GM12878 (cell line): ENCODE data around the gene CENATAC. TPM values are rescaled to one million over a fixed set of nuclear protein-coding genes. Genes with fewer than 3 reads are reported as not detected.
A peak's percentile ranks its signal among the peaks of the same experiment; 100 is the strongest.

Source experiments
- BACH1 ChIP-seq: fragments of 450-650 bp; IDR thresholded peaks from 2 replicates; pipeline ENCODE4 v1.6.1; 2017; ENCODE audit warnings: mild to moderate bottlenecking, borderline replicate concordance
- EP300 ChIP-seq, 2 experiments: fragments of 150-350 bp in 1 of 2; IDR thresholded peaks; 2 replicates each; pipeline ENCODE4 v1.6.1; 2011 to 2012; ENCODE audit warnings: low read depth in 2 of 2, low read length in 2 of 2, borderline replicate concordance in 1 of 2, improper control_type of control experiment in 1 of 2, inconsistent platforms in 1 of 2; ENCODE audit not compliant: control insufficient read depth in 1 of 2
- HCFC1 ChIP-seq: fragments of 150-350 bp; IDR thresholded peaks from 2 replicates; pipeline ENCODE4 v1.6.1; 2014; ENCODE audit warnings: low read length
- HDGF ChIP-seq: fragments of 450-650 bp; IDR thresholded peaks from 2 replicates; pipeline ENCODE4 v1.6.1; 2016; ENCODE audit warnings: antibody characterized with exemption
- IKZF1 ChIP-seq: fragments of 450-650 bp; conservative IDR thresholded peaks from 2 replicates; pipeline ENCODE4 v1.6.1; 2017; ENCODE audit warnings: antibody characterized with exemption, mild to moderate bottlenecking
- MXI1 ChIP-seq: fragments of 150-350 bp; IDR thresholded peaks from 2 replicates; pipeline ENCODE4 v1.6.1; 2011; ENCODE audit warnings: low read depth, mild to moderate bottlenecking, inconsistent platforms, low read length, improper control_type of control experiment
- NFYA ChIP-seq: IDR thresholded peaks from 2 replicates; pipeline ENCODE4 v1.6.1; 2011; ENCODE audit warnings: low read depth, mild to moderate bottlenecking, low read length, improper control_type of control experiment, borderline replicate concordance
- PAX8 ChIP-seq: fragments of 450-650 bp; IDR thresholded peaks from 2 replicates; pipeline ENCODE4 v1.6.1; 2017; ENCODE audit warnings: mild to moderate bottlenecking, moderate library complexity
- PML ChIP-seq: IDR thresholded peaks from 2 replicates; pipeline ENCODE4 v1.6.1; 2012; ENCODE audit warnings: low read length, inconsistent platforms
- POLR2A ChIP-seq: IDR thresholded peaks from 2 replicates; pipeline ENCODE4 v1.6.1; 2011; ENCODE audit warnings: low read depth, mild to moderate bottlenecking, low read length
- RB1 ChIP-seq: fragments of 450-650 bp; formaldehyde crosslinking; IDR thresholded peaks from 2 replicates; pipeline ENCODE4 v1.6.1; 2017; ENCODE audit warnings: mild to moderate bottlenecking, borderline replicate concordance
- RBBP5 ChIP-seq: fragments of 200-600 bp; sonication (generic); conservative IDR thresholded peaks from 2 replicates; pipeline ENCODE4 v1.6.1; 2016
- RCOR1 ChIP-seq: conservative IDR thresholded peaks from 2 replicates; pipeline ENCODE4 v1.6.1; 2012; ENCODE audit warnings: low read depth, low read length, improper control_type of control experiment
- SMAD5 ChIP-seq: IDR thresholded peaks from 2 replicates; pipeline ENCODE4 v1.6.1; 2016; ENCODE audit warnings: antibody characterized with exemption, low read depth
- SREBF1 ChIP-seq: IDR thresholded peaks from 2 replicates; pipeline ENCODE4 v1.6.1; 2012; ENCODE audit warnings: mild to moderate bottlenecking, low read length
- STAT1 ChIP-seq: fragments of 450-650 bp; conservative IDR thresholded peaks from 2 replicates; pipeline ENCODE4 v1.6.1; 2014; ENCODE audit warnings: antibody characterized with exemption, mild to moderate bottlenecking
- TARDBP ChIP-seq: IDR thresholded peaks from 2 replicates; pipeline ENCODE4 v1.6.1; 2016; ENCODE audit warnings: borderline replicate concordance
- TCF7 ChIP-seq: IDR thresholded peaks from 2 replicates; pipeline ENCODE4 v1.6.1; 2014; ENCODE audit warnings: antibody characterized with exemption, borderline replicate concordance
- YBX1 ChIP-seq: fragments of 450-650 bp; IDR thresholded peaks from 2 replicates; pipeline ENCODE4 v1.6.1; 2016; ENCODE audit warnings: antibody characterized with exemption
- YY1 ChIP-seq: IDR thresholded peaks from 2 replicates; pipeline ENCODE4 v1.6.1; 2011; ENCODE audit warnings: low read depth, mild to moderate bottlenecking, low read length
- ZNF217 ChIP-seq: fragments of 450-650 bp; IDR thresholded peaks from 2 replicates; pipeline ENCODE4 v1.6.1; 2017; ENCODE audit warnings: antibody characterized with exemption, mild to moderate bottlenecking
- ZNF274 ChIP-seq: IDR thresholded peaks from one replicate; pipeline ENCODE4 v1.8.0; 2011; ENCODE audit not compliant: insufficient read length, insufficient read depth
- ZSCAN29 ChIP-seq: fragments of 450-650 bp; IDR thresholded peaks from 2 replicates; pipeline ENCODE4 v1.6.1; 2017; ENCODE audit warnings: mild to moderate bottlenecking, moderate library complexity
- polyA plus RNA-seq, 11 experiments: library from polyadenylated mRNA; depleted of rRNA in 4 of 11; unstranded in 6 of 11; stranded (reverse) in 5 of 11; fragments of >200 nt; fragmentation: Nextera tagmentation in 4 of 11; fragmentation: Illumina TruSeq in 1 of 11; extraction: Ambion mirVana in 4 of 11; extraction: Trizol in 1 of 11; gene quantifications; 1 replicate in 1 of 11; 2 replicates in 10 of 11; pipeline versions ENCODE4 v1.2.1 to v1.2.3, GENCODE V29; 2011 to 2016; ENCODE audit warnings: inconsistent platforms in 2 of 11, missing spikeins in 2 of 11, low read depth in 1 of 11
- total RNA-seq, 4 experiments: library from RNA; depleted of rRNA in 3 of 4; stranded (reverse); fragments of >200 nt in 3 of 4; fragmentation: Illumina TruSeq in 1 of 4; extraction: Trizol in 1 of 4; gene quantifications; 2 replicates each; pipeline versions ENCODE4 v1.2.1 to v1.2.3, GENCODE V29; 2013 to 2021
- TF ChIP-seq, protein P1 (sequence below): fragments of 450-650 bp; IDR thresholded peaks from 2 replicates; pipeline ENCODE4 v1.6.1; 2017; ENCODE audit warnings: low read depth, mild to moderate bottlenecking, moderate library complexity
- TF ChIP-seq, protein P2 (sequence below): fragments of 450-650 bp; formaldehyde crosslinking; IDR thresholded peaks from 2 replicates; pipeline ENCODE4 v1.4.0; 2022; ENCODE audit warnings: mild to moderate bottlenecking, moderate library complexity
- TF ChIP-seq, protein P3 (sequence below): fragments of 150-350 bp; IDR thresholded peaks from 2 replicates; pipeline ENCODE4 v1.6.1; 2016; ENCODE audit warnings: low read depth, low read length

CENATAC gene
- total and polyA plus RNA-seq, 10 of the 15 experiments (the other 5 are each of a cell fraction or from before 2014, with no cell fraction given), result 4.8 to 37.1 (median 24.1) TPM

DNA sequence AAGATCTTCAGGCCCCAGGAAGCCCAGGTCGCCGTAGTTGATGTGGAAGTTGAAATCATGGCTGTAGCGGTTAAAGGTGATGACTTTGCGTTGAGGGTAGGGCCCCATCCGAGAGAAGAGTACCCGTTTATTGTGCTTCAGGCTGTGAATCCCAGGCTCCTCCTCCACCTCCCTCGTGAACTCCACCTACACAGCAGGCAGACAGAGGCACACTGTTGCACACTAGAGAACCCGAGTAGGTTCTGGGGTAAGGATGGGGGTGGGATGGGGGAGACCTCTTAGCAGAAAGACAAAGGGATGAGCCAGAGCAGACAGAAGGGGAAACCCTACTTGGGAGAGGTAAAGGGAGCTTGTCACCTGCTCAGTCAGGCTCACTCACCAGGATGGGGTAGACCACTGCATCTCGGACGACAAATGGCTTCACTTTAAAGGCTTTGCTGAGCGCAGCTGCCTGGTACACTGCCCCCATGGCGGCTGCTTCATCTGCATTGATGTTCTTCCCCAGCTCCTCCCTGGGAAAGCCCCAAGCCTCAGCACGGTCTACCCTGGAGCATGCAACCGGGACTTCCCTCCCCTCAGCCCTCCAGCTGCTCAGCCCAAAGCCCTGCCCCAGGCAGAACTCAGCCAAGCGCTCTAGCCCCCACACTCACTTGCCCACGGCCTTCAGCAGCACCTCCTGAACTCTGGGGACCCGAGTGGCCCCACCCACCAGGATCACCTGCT is 53.7 kb downstream of the CENATAC start (continued):
- no peak for TF ChIP-seq ZNF274
- no peak for TF ChIP-seq ZSCAN29
- TF ChIP-seq PML, result no peak
- no peak for TF ChIP-seq HCFC1
- TF ChIP-seq YY1, result peak; percentile 89
- TF ChIP-seq STAT1, result no peak
- TF ChIP-seq TARDBP, result no peak
- no peak for TF ChIP-seq PAX8
- peak; percentile 76; the same call in 1 of the 2 replicates for TF ChIP-seq HDGF
- TF ChIP-seq RBBP5, result no peak
- no peak for TF ChIP-seq MXI1
- no peak for TF ChIP-seq SREBF1
- no peak for TF ChIP-seq EP300 (IDR thresholded peaks at IDR 0.05; ENCODE audit: borderline replicate concordance in 1 of 2, control insufficient read depth in 1 of 2, low read depth in 2 of 2, low read length in 2 of 2)
- TF ChIP-seq TCF7, result no peak
- TF ChIP-seq ZNF217, result no peak
- peak; percentile 73 for TF ChIP-seq POLR2A
- no peak for TF ChIP-seq SMAD5
- TF ChIP-seq, protein P1, sequence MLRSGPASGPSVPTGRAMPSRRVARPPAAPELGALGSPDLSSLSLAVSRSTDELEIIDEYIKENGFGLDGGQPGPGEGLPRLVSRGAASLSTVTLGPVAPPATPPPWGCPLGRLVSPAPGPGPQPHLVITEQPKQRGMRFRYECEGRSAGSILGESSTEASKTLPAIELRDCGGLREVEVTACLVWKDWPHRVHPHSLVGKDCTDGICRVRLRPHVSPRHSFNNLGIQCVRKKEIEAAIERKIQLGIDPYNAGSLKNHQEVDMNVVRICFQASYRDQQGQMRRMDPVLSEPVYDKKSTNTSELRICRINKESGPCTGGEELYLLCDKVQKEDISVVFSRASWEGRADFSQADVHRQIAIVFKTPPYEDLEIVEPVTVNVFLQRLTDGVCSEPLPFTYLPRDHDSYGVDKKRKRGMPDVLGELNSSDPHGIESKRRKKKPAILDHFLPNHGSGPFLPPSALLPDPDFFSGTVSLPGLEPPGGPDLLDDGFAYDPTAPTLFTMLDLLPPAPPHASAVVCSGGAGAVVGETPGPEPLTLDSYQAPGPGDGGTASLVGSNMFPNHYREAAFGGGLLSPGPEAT, result peak; percentile 81
- no peak for TF ChIP-seq YBX1
- TF ChIP-seq, protein P2, sequence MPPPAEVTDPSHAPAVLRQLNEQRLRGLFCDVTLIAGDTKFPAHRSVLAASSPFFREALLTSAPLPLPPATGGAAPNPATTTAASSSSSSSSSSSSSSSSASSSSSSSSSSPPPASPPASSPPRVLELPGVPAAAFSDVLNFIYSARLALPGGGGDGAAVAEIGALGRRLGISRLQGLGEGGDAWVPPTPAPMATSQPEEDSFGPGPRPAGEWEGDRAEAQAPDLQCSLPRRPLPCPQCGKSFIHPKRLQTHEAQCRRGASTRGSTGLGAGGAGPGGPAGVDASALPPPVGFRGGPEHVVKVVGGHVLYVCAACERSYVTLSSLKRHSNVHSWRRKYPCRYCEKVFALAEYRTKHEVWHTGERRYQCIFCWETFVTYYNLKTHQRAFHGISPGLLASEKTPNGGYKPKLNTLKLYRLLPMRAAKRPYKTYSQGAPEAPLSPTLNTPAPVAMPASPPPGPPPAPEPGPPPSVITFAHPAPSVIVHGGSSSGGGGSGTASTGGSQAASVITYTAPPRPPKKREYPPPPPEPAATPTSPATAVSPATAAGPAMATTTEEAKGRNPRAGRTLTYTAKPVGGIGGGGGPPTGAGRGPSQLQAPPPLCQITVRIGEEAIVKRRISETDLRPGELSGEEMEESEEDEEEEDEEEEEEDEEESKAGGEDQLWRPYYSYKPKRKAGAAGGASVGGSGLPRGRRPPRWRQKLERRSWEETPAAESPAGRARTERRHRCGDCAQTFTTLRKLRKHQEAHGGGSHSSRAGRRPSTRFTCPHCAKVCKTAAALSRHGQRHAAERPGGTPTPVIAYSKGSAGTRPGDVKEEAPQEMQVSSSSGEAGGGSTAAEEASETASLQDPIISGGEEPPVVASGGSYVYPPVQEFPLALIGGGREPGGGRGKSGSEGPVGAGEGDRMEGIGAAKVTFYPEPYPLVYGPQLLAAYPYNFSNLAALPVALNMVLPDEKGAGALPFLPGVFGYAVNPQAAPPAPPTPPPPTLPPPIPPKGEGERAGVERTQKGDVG (CRISPR knock-in tag), result no peak
- TF ChIP-seq RB1, result 0 out of 2 replicates have a peak, but pooled peaks have one; percentile 37
- TF ChIP-seq NFYA, result no peak
- no peak for TF ChIP-seq BACH1
- TF ChIP-seq, protein P3, sequence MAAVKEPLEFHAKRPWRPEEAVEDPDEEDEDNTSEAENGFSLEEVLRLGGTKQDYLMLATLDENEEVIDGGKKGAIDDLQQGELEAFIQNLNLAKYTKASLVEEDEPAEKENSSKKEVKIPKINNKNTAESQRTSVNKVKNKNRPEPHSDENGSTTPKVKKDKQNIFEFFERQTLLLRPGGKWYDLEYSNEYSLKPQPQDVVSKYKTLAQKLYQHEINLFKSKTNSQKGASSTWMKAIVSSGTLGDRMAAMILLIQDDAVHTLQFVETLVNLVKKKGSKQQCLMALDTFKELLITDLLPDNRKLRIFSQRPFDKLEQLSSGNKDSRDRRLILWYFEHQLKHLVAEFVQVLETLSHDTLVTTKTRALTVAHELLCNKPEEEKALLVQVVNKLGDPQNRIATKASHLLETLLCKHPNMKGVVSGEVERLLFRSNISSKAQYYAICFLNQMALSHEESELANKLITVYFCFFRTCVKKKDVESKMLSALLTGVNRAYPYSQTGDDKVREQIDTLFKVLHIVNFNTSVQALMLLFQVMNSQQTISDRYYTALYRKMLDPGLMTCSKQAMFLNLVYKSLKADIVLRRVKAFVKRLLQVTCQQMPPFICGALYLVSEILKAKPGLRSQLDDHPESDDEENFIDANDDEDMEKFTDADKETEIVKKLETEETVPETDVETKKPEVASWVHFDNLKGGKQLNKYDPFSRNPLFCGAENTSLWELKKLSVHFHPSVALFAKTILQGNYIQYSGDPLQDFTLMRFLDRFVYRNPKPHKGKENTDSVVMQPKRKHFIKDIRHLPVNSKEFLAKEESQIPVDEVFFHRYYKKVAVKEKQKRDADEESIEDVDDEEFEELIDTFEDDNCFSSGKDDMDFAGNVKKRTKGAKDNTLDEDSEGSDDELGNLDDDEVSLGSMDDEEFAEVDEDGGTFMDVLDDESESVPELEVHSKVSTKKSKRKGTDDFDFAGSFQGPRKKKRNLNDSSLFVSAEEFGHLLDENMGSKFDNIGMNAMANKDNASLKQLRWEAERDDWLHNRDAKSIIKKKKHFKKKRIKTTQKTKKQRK, result no peak
- no peak for TF ChIP-seq RCOR1
- TF ChIP-seq IKZF1, result peak; percentile 59; the same call in 1 of the 2 replicates
